DOHH2 (cell line): ENCODE measurements around the gene GORASP1.

Experiments
- CTCF ChIP-seq: fragments of 200-600 bp; sonication (generic); IDR thresholded peaks from one replicate; pipeline ENCODE4 v1.5.1; 2014; ENCODE audit warnings: antibody characterized with exemption, mild to moderate bottlenecking, low read depth, low read length; ENCODE audit not compliant: poor library complexity, severe bottlenecking
- EZH2phosphoT487 ChIP-seq: fragments of 200-600 bp; sonication (generic); IDR thresholded peaks from 2 replicates; pipeline ENCODE4 v1.6.1; 2017; ENCODE audit warnings: borderline replicate concordance, mild to moderate bottlenecking, antibody characterized with exemption, low read length, moderate library complexity, mixed read lengths

- no peak for TF ChIP-seq CTCF
- no peak for TF ChIP-seq EZH2phosphoT487
Measured at GRCh38 chr3:39124876-39125840, 17.7 kb upstream of the GORASP1 start.
